Thyroid gland (tissue), 4 donors: ENCODE data around the gene PGGHG.

Experiments used
- POLR2A ChIP-seq, 2 donors: fragments of 450-650 bp; IDR thresholded peaks; one replicate each; pipeline ENCODE4 v1.6.1; 2017; ENCODE audit warnings: antibody characterized with exemption in 2 of 2, mild to moderate bottlenecking in 2 of 2, moderate library complexity in 1 of 2
- TF ChIP-seq, protein P1 (sequence below), 6 experiments: fragments of 200-600 bp in 3 of 6; fragments of 450-650 bp in 3 of 6; sonication (generic) in 3 of 6; IDR thresholded peaks; one replicate each; pipeline ENCODE4 v1.5.1; 2016 to 2019; ENCODE audit warnings: antibody characterized with exemption in 6 of 6, mild to moderate bottlenecking in 2 of 6, inconsistent platforms in 1 of 6, moderate library complexity in 1 of 6

DNA sequence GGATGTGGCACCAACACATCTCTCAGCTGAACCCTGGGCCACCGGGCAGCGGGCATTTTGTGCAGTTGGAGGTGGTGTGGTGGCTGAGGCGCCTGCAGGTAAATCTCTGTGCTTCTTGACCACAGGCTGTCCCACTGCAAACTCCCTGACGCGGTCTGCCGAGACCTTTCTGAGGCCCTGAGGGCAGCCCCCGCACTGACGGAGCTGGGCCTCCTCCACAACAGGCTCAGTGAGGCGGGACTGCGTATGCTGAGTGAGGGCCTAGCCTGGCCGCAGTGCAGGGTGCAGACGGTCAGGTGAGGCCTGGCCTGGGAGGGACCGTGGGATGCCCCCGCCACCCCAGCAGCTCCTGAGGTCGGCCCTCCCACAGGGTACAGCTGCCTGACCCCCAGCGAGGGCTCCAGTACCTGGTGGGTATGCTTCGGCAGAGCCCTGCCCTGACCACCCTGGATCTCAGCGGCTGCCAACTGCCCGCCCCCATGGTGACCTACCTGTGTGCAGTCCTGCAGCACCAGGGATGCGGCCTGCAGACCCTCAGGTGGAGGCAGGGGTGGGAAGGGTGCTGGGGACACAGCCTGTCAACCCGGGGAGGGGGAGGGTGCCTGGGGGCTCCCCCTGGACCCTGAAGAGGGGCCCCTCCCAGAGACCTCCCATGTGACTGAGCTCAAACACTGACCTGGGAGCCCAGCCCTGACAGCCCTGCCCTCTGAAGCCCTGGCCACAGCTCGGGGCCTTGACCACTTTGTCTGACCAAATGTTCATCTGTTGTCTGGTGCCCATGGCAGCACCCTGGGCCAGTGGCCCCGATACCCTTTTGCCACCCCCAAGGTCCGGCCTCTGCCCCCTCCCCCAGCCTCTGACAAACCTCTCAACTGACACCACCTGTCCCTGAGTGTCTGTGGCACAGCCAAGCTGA lies 4.6 kb upstream of the PGGHG start:
- TF ChIP-seq, protein P1, sequence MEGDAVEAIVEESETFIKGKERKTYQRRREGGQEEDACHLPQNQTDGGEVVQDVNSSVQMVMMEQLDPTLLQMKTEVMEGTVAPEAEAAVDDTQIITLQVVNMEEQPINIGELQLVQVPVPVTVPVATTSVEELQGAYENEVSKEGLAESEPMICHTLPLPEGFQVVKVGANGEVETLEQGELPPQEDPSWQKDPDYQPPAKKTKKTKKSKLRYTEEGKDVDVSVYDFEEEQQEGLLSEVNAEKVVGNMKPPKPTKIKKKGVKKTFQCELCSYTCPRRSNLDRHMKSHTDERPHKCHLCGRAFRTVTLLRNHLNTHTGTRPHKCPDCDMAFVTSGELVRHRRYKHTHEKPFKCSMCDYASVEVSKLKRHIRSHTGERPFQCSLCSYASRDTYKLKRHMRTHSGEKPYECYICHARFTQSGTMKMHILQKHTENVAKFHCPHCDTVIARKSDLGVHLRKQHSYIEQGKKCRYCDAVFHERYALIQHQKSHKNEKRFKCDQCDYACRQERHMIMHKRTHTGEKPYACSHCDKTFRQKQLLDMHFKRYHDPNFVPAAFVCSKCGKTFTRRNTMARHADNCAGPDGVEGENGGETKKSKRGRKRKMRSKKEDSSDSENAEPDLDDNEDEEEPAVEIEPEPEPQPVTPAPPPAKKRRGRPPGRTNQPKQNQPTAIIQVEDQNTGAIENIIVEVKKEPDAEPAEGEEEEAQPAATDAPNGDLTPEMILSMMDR (IDR thresholded peaks at IDR 0.05) = no peak
- TF ChIP-seq POLR2A (IDR thresholded peaks at IDR 0.05) = no peak
